Activated B cell treated with CpG ODN at 0.5 μM for 24 hours (primary cell): Measurements from ENCODE around the gene RNF130. TPM values are rescaled to one million over a fixed set of nuclear protein-coding genes. Genes with fewer than 3 reads are reported as not detected.

ENCODE experiments used
- ATAC-seq: fragments of 200-7000 bp; cut with Tn5 transposase; one replicate; pipeline ENCODE4 v1.10.0; 2021; ENCODE audit warnings: low read depth, mild to moderate bottlenecking, moderate library complexity
- CTCF ChIA-PET: fragments of 350-600 bp; sonication (Branson Sonifier 250); formaldehyde crosslinking; loops from one replicate; lab custom pipeline; 2021; ENCODE audit warnings: antibody characterized with exemption; lab: Charles Lee
- POLR2A ChIA-PET: fragments of 350-600 bp; sonication (Branson Sonifier 250); formaldehyde crosslinking; loops from one replicate; lab custom pipeline; 2021; ENCODE audit warnings: antibody characterized with exemption; lab: Charles Lee
- DNase-seq: peaks from one replicate; pipeline ENCODE4 v3.0.0; 2022
- H3K27ac Mint-ChIP-seq: one replicate; pipeline ENCODE4 v1.8.0; 2020; ENCODE audit warnings: mixed read lengths
- H3K27me3 Mint-ChIP-seq: one replicate; pipeline ENCODE4 v1.8.0; 2021; ENCODE audit warnings: mixed read lengths
- H3K36me3 Mint-ChIP-seq: one replicate; pipeline ENCODE4 v1.8.0; 2021; ENCODE audit warnings: low read depth, mixed read lengths
- H3K4me1 Mint-ChIP-seq: one replicate; pipeline ENCODE4 v1.8.0; 2021; ENCODE audit warnings: mixed read lengths
- H3K4me3 Mint-ChIP-seq: one replicate; pipeline ENCODE4 v1.8.0; 2020; ENCODE audit warnings: mild to moderate bottlenecking, mixed read lengths
- H3K9me3 Mint-ChIP-seq: one replicate; pipeline ENCODE4 v1.8.0; 2020; ENCODE audit warnings: mixed read lengths
- CTCF ChIP-seq: fragments of 200-600 bp; IDR thresholded peaks from one replicate; pipeline ENCODE4 v1.8.0; 2022; ENCODE audit warnings: antibody characterized with exemption, mild to moderate bottlenecking
- intact Hi-C: fragments of 100-400 bp; cut with micrococcal nuclease; formaldehyde crosslinking; loops from one replicate; pipeline ENCODE4 v1.15.1; 2024
- total RNA-seq: library from RNA; stranded (reverse); gene quantifications from 2 replicates; pipeline ENCODE4 v1.2.3, GENCODE V29; 2022

Gene RNF130
- total RNA-seq, 1 donor from 2014 or later: 18.5 TPM

GRCh38 chr5:179955062-179955461 is 116.5 kb downstream of the RNF130 start:
- ATAC-seq (no peak), DNase-seq (no peak)
- intact Hi-C loops: no loop called here
- no peak for TF ChIP-seq CTCF
- Mint-ChIP-seq H3K27me3 (peaks cover 1% of the 10 kb centered on the region), H3K27ac (no peak overlapping the region), H3K4me1 (no peaks in the 10 kb centered on the region), H3K4me3 (no peak overlapping the region), H3K36me3 (peaks cover 6% of the 10 kb centered on the region), H3K9me3 (no peaks in the 10 kb centered on the region)
- ChIA-PET CTCF (no interaction called here), POLR2A (no interaction called here)

- Mint-ChIP-seq H3K9me3 (no peaks in the 10 kb centered on the region), H3K27me3 (peaks cover 1% of the 10 kb centered on the region), H3K4me1 (no peaks in the 10 kb centered on the region), H3K4me3 (no peak overlapping the region), H3K27ac (no peak overlapping the region), H3K36me3 (peaks cover 6% of the 10 kb centered on the region)
- intact Hi-C loops: no loop called here
- POLR2A ChIA-PET: no interaction called here
- no peak for ATAC-seq
- no peak for DNase-seq
- TF ChIP-seq CTCF: no peak
- CTCF ChIA-PET: no interaction called here
These were observed 117.1 kb downstream of the RNF130 start for GRCh38 chr5:179954434-179954833.

- Mint-ChIP-seq H3K9me3 (no peaks in the 10 kb centered on the region), H3K36me3 (peaks cover 6% of the 10 kb centered on the region), H3K27ac (no peak overlapping the region), H3K4me1 (no peaks in the 10 kb centered on the region), H3K4me3 (no peak overlapping the region), H3K27me3 (peaks cover 1% of the 10 kb centered on the region)
- intact Hi-C loops: no loop called here
- ChIA-PET CTCF (no interaction called here), POLR2A (no interaction called here)
- DNase-seq (no peak), ATAC-seq (no peak)
- no peak for TF ChIP-seq CTCF
These were observed 117.6 kb downstream of the RNF130 start for GRCh38 chr5:179953987-179954386.

GRCh38 chr5:179936976-179937681 is 134.4 kb downstream of the RNF130 start:
- no peak overlapping the region for H3K4me3 Mint-ChIP-seq
- H3K27ac Mint-ChIP-seq: no peak overlapping the region
- ATAC-seq: no peak
- H3K36me3 Mint-ChIP-seq: no peaks in the 10 kb centered on the region
- no peaks in the 10 kb centered on the region for H3K9me3 Mint-ChIP-seq
- no peak for DNase-seq
- no peak for TF ChIP-seq CTCF
- ChIA-PET POLR2A (no interaction called here), CTCF (no interaction called here)
- H3K4me1 Mint-ChIP-seq: no peaks in the 10 kb centered on the region
- no peaks in the 10 kb centered on the region for H3K27me3 Mint-ChIP-seq
- intact Hi-C loops: no loop called here

- intact Hi-C loops: no loop called here
- TF ChIP-seq CTCF: no peak
- H3K27me3 Mint-ChIP-seq: no peaks in the 10 kb centered on the region
- no peak for DNase-seq
- ChIA-PET CTCF (interaction anchor here (0.7 kb wide), 1 partner anchor 154 kb away, joined by 3 read pairs; no protein-coding TSS in a partner anchor), POLR2A (no interaction called here)
- H3K9me3 Mint-ChIP-seq: no peaks in the 10 kb centered on the region
- H3K27ac Mint-ChIP-seq: no peak overlapping the region
- no peak overlapping the region for H3K4me3 Mint-ChIP-seq
- no peaks in the 10 kb centered on the region for H3K36me3 Mint-ChIP-seq
- ATAC-seq: no peak
- no peaks in the 10 kb centered on the region for H3K4me1 Mint-ChIP-seq
These were observed 140.6 kb downstream of the RNF130 start for GRCh38 chr5:179930788-179931473.
